HG02623 (cell line): ENCODE data around the gene RNU2-1.
"Not testable (repeated sequence)": the region's sequence is repeated elsewhere in the genome, so short reads cannot be mapped to it uniquely, and the experiment has no call there.

Experiments
- ATAC-seq: cut with Tn5 transposase; IDR thresholded peaks from one replicate; pipeline ENCODE4 v1.9.1; 2021; ENCODE audit warnings: moderate library complexity; ENCODE audit not compliant: unreplicated experiment

RNU2-1 gene

DNA sequence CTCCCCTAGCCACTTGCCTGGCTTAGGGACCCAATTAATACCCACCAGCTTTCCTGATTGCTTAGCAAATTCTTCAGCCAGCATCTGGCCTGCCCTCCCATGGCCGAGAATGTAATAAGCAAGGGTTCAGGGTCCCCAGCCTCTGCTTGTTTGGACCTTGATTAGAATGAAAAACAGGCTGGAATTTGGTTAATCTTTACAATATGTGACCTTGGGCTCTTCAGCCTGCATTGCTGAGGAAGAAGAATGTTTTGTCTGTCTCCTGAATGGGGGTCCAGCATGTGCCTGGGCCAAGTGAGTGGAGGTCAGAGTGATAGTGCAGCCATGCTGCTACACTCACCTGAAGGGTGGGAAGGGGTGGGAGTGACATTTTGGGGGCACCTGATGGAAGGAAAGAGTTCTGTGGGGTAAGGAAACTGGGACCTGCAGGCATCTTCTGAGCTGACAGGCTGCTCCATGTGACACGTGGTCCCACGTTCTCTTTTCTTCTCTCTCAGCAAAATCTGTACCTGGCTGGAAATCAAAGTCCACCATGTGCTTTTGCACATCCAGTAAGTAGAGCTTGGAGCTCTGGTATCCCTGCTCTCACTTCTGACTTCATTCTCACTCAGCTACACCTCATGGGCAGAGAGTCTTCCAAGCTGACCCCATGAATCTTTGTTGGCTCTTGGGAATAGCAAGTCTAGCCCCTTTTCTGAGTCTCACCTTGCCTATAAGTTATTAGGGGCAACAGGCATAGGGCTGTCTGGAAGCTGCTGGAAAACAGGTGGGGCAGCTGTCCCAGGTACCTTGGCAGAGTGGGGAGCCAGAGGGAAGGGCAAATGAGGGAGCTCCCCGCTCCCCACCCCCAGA lies 16.8 kb downstream of the RNU2-1 start:
- no peak for ATAC-seq

DNA sequence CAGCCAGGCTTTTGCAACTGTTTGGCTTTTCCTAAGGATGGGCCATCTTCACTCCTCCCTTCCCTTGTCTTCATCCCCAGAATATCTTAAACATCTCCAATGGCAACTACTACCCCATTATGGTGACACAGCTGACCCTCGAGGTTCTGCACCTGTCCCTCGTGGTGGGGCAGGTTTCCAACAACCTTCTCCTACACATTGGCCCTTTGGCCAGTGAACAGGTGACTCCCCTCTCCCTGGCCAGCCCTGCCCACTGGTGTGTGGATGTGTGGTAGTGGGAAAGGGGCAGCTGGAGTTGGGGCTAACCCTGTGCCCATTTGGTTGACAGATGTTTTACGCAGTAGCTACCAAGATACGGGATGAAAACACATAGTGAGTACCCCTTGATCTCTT lies 17.4 kb downstream of the RNU2-1 start:
- ATAC-seq = no peak

DNA sequence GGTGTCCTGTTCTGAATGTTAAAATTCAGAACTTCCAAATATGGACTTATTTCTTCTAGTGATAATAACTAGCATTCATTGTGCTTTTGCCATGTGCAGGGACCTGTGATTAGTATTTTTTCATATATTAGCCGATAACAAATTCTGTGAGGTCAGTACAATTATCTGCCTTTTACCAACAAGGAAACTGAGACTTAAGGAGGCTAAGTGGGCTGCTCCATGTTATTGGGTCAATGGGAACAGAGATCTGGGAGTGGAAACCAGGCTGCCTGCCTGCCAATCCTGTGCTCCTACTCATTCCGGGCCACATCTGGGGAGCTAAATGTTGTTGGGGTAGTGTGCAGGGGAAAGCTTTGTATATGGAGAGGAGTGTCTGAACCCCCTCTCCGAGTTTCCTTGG lies 18.4 kb downstream of the RNU2-1 start:
- ATAC-seq = no peak

DNA sequence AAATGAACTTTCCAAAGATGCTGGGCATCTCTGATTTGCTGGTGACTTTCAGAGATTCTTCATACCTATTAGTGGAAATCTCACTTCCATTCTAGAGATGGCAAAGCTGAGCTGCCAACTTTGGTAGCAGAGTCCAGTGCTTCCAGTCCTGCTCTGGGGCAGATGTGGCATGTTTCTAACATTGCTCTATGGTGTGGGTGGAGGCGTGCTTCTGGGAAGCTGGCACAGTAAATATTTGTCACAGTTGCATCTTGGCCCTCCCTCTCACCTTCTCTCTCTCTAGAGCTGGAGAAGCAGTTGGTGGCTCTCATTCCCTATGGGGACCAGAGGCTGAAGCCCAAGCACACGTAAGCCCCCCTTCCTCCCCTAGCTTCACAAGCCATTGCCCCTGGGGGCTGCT lies 20.2 kb downstream of the RNU2-1 start:
- no peak for ATAC-seq

DNA sequence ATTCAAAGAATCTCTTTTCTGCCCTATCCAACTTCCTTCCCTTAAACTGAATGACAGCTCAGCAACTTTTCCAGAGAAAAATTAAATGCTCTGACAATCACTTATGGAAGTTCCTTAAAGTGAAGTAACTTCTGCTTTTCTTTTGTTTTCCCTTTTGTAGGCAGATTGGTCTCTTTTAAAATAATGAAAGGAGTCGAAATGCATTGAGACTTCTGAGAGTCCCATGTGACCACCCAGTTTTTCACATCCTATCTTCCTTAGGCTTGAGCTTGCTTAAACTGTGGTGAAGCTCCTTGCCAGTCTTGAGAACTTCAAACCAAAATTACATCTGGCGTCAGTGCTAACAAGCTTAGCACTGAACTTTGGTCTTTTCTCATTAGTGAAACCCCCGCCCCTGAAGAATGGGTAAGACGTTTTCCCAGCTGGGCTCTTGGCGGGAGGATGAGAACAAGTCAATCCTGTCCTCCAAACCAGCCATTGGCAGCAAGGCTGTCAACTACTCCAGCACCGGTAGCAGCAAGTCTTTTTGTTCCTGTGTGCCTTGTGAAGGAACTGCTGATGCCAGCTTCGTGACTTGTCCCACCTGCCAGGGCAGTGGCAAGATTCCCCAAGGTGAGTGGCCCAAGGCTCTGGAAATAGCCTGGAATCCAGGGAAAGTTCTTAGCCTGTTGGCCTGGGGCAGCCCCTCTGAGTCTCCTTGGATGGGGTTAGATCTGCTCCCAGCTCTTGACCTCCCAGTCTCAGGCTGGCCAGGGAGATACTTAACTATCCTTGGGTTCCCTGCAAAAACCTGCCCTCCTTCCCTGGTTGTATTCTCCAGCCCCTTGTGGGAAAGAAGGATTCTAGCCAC lies 20.9 kb downstream of the RNU2-1 start:
- no peak for ATAC-seq

DNA sequence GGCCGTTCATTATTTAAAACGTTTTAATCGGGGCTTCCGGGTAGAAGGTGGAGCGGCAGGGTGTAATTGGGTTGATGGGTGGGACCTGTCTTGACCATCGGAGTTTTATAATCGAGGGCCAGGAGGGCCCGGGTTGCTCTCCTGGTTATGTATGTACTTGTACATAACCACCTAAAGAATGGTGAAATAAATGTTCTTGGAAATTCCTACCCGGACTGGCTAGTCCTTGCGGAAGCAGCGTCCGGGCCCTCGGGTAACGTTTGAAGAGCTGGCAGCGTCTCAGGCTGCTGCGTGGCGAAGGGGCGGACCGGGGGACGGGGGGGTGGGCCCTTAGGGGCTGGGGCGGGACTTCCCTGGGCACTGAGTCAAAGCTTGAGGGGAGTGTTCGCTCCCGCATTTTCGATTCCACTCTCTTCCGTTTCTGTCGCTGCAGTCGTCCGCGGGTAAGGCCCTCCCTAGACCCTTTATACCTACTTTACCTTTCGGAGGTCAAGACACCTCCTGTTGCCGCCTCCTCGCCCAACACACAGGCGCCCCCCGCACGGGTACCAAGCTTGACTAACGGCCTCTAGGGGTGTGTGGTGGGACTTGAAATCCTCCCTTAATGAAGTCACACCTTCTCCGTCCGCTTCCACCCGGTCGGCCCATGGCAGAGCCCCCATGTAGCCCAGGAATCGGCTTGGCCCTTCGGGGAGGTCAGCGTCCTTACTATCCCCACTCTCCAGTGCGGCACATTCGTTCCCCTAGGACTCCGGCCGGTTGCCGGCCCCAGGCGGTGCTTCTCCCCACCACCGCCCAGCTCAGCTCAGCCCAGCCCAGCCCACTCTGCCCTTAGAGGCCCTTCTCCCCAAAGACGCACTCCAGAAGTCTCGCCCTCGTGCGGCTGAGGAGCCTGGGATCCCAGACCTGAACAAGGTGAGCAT lies 22.0 kb downstream of the RNU2-1 start, which contains the start of gene TMEM106A:
TSS of gene TMEM106A (plus strand) at position 396 of the 923 bp plus-strand sequence. CDS start 1,167 bp downstream, outside the sequence.
- peak; percentile 71 for ATAC-seq

DNA sequence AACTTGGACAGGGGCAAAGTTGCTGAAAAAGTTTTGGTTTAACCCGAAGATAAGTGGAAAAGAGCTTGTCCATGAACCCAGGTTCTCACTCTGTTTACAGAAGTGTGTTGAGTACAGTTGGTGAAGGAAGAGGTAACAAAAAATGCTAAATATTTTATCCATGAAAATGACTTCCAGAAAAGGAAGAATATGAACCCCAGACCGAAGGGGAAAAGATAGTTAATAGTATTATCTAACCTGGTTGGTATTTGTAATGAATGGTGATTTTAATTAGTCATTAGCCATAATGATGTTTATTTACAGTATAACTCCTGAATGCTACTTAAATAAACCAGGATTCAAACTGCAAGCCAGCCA lies 22.7 kb downstream of the RNU2-1 start:
- ATAC-seq = no peak

DNA sequence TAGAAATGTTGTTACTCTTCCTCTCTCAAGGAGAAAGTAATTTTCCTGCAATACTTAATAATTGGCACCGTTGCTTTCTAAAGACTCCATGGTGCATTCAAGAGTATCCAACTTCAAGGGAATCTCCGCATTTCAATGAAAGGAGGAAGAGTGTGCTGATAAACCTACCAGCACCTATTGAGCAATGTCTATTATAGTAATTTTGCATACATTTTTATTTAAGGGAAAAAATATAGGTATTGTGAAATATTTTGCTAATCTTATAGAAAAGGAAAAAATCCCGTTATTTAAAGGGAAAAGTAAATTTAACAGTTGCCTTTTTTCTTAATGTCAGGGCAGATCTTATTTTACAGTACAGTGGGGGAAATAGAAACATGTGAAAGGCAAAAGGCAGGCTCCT lies 23.2 kb downstream of the RNU2-1 start:
- no peak for ATAC-seq

DNA sequence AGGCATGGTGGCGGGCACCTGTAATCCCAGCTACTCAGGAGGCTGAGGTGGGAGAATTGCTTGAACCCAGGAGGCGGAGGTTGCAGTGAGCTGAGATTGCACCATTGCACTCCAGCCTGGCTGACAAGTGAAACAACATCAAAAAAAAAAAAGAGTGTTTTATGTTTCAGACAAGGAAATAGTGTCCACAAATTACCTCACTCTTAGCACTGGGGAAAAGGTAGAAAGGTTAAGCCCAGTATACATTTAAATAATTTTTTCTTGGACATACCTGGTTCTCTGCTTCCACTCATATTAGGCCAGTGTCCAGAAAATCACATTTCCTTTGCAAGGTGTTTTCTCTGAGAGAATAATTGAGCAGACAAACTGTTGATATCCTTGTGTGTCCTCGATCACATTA lies 30.8 kb downstream of the RNU2-1 start:
- not testable (repeated sequence) for ATAC-seq

DNA sequence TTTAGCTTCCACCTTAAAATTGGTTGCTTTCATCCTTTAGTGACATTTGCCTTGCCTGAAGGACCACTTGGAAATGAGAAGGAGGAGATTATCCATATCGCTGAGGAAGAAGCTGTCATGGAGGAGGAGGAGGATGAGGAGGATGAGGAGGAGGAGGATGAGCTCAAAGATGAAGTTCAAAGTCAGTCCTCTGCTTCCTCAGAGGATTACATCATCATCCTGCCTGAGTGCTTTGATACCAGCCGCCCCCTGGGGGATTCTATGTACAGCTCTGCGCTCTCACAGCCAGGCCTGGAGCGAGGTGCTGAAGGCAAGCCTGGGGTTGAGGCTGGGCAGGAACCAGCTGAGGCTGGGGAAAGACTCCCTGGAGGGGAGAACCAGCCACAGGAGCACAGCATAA lies 33.6 kb downstream of the RNU2-1 start:
- no peak for ATAC-seq

DNA sequence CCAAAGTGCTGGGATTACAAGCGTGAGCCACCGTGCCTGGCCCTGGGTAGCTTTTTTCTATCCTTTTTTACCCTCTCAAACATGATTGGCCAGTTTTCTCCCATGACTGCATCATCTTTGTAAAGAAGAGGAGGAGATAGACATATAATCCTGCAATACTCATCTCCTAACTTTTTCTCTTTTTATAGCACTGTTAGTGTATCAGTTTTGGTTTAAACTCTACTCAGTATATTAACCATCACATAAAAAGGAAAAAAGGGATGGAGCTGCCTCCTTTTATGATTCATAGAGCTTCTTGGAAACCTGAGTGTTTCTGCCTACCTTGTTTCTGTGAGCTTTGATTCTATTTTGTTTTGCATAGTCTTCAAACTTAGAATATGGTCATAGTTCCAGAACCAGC lies 34.1 kb downstream of the RNU2-1 start:
- ATAC-seq = no peak

DNA sequence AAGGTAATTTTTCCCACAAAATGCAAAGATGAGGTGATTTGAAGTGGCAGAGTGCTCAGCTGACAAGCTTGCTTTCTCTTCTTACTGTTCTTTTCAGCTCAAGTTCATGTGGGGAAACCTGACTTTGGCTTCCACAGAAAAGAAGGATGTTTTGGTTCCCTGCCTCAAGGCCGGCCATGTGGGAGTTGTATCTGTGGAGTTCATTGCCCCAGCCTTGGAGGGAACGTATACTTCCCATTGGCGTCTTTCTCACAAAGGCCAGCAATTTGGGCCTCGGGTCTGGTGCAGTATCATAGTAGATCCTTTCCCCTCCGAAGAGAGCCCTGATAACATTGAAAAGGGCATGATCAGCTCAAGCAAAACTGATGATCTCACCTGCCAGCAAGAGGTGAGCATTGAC lies 40.5 kb downstream of the RNU2-1 start:
- no peak for ATAC-seq

DNA sequence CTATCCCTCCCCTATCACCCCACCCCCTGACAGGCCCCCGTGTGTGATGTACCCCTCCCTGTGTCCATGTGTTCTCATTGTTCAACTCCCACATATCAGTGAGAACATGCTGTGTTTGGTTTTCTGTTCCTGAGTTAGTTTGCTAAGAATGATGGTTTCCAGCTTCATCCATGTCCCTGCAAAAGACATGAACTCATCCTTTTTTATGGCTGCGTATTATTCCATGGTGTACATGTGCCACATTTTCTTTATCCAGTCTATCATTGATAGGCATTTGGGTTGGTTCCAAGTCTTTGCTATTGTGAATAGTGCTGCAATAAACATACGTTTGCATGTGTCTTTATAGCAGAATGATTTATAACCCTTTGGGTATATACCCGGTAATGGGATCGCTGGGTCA lies 47.1 kb downstream of the RNU2-1 start:
- not testable (repeated sequence) for ATAC-seq

DNA sequence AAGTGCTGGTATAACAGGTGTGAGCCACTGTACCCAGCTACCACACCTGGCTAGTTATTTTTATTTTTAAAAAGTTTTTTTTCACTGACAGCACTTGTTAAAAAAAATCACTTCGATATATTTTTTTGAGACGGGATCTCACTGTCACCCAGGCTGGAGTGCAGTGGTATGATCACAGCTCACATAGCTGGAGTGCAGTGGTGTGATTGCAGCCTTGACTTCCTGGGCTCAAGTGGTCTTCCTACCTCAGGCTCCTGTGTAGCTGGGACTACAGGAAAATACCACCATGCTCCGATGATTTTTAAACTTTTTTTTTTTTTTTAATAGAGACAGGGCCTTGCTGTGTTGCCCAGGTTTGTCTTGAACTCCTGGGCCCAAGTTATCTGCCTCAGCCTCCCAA lies 49.9 kb downstream of the RNU2-1 start:
- no peak for ATAC-seq
